ENCODE results near the gene RSPH6A. TPM values are rescaled to one million over a fixed set of nuclear protein-coding genes. Genes with fewer than 3 reads are reported as not detected.

RSPH6A gene
- total RNA-seq, 1 donor from 2014 or later: not detected

GRCh38 chr19:45772912-45773311, 42.2 kb downstream of the RSPH6A start:
- no peak for TF ChIP-seq CTCF (IDR thresholded peaks at IDR 0.05; ENCODE audit: insufficient read depth, low read length, poor library complexity, severe bottlenecking)
- H3K36me3 ChIP-seq (ENCODE audit: control insufficient read depth, insufficient read depth, low read length): peaks cover 7% of the 10 kb centered on the region
- DNase-seq (ENCODE audit: low read depth): no peak

DNA sequence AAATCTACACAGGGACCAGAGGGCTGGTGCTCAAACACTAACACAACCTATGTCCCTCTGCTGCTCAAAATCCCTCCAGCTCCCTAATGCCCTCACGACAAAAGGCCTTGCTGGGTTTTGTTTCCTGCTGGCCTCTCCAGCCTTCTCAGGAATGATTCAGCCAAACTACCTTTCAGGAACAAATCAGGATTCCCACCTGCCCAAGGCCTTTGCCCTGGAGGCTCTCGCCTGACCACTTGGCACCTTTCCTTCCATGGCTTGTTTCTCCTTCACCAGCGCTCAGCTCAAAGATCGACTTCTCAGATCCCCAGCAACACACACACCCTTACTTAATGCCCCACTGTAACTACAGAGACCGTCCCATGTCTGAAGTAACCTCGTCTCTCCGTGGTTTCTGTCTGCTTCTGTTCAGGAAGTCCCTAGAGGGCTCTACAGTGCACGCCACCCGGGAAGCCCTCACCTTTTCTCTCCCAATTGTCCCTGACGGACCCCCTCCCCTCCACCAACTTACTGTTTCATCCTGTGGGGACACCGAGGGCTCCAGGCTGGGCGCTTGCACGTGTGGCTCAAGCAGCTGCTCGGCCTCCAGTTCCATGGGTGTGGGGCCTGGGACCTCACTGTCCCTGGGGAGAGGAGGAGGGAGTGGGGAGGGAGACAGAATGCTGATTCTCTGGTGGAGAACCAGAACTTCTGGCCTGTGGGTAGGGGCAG, 42.8 kb downstream of the RSPH6A start:
- no peak for DNase-seq (ENCODE audit: low read depth)
- H3K36me3 ChIP-seq (ENCODE audit: control insufficient read depth, insufficient read depth, low read length): peaks cover 5% of the 10 kb centered on the region
- H3K27me3 ChIP-seq (ENCODE audit: control insufficient read depth, insufficient read depth, low read length): no peaks in the 10 kb centered on the region
- TF ChIP-seq CTCF (IDR thresholded peaks at IDR 0.05; ENCODE audit: insufficient read depth, low read length, poor library complexity, severe bottlenecking): no peak
- no peak overlapping the region for H3K4me3 ChIP-seq (ENCODE audit: low read depth, low read length)

More at GRCh38 chr19:45772912-45773311, 42.2 kb downstream of the RSPH6A start:
- Histone ChIP-seq H3K4me3 (ENCODE audit: low read depth, low read length) (no peak overlapping the region), H3K27me3 (ENCODE audit: control insufficient read depth, insufficient read depth, low read length) (no peaks in the 10 kb centered on the region)

GRCh38 chr19:45771311-45771933, 43.7 kb downstream of the RSPH6A start:
- no peak overlapping the region for H3K4me3 ChIP-seq (ENCODE audit: low read depth, low read length)
- TF ChIP-seq CTCF (IDR thresholded peaks at IDR 0.05; ENCODE audit: insufficient read depth, low read length, poor library complexity, severe bottlenecking): peak; percentile 2
- no peaks in the 10 kb centered on the region for H3K27me3 ChIP-seq (ENCODE audit: control insufficient read depth, insufficient read depth, low read length)
- peaks cover 1% of the 10 kb centered on the region for H3K36me3 ChIP-seq (ENCODE audit: control insufficient read depth, insufficient read depth, low read length)
- no peak for DNase-seq (ENCODE audit: low read depth)

GRCh38 chr19:45770192-45771101, 44.7 kb downstream of the RSPH6A start:
- Histone ChIP-seq H3K36me3 (ENCODE audit: control insufficient read depth, insufficient read depth, low read length) (peaks cover 1% of the 10 kb centered on the region), H3K27me3 (ENCODE audit: control insufficient read depth, insufficient read depth, low read length) (no peaks in the 10 kb centered on the region), H3K4me3 (ENCODE audit: low read depth, low read length) (peak overlapping the region; percentile 43)
- peak; percentile 90 for TF ChIP-seq CTCF (IDR thresholded peaks at IDR 0.05; ENCODE audit: insufficient read depth, low read length, poor library complexity, severe bottlenecking)
- peak; percentile 91 for DNase-seq (ENCODE audit: low read depth)

GRCh38 chr19:45769821-45770191, 45.3 kb downstream of the RSPH6A start:
- no peak for DNase-seq (ENCODE audit: low read depth)
- H3K36me3 ChIP-seq (ENCODE audit: control insufficient read depth, insufficient read depth, low read length): peaks cover 1% of the 10 kb centered on the region
- H3K4me3 ChIP-seq (ENCODE audit: low read depth, low read length): peak overlapping the region; percentile 43
- H3K27me3 ChIP-seq (ENCODE audit: control insufficient read depth, insufficient read depth, low read length): no peaks in the 10 kb centered on the region
- TF ChIP-seq CTCF (IDR thresholded peaks at IDR 0.05; ENCODE audit: insufficient read depth, low read length, poor library complexity, severe bottlenecking): no peak
